Measurements from ENCODE around the gene ADCY1. TPM values are rescaled to one million over a fixed set of nuclear protein-coding genes. Genes with fewer than 3 reads are reported as not detected.

The ADCY1 gene
- total and polyA plus RNA-seq, 5 experiments from 2014 or later: 0.02 to 0.04 TPM; not detected in 3

DNA sequence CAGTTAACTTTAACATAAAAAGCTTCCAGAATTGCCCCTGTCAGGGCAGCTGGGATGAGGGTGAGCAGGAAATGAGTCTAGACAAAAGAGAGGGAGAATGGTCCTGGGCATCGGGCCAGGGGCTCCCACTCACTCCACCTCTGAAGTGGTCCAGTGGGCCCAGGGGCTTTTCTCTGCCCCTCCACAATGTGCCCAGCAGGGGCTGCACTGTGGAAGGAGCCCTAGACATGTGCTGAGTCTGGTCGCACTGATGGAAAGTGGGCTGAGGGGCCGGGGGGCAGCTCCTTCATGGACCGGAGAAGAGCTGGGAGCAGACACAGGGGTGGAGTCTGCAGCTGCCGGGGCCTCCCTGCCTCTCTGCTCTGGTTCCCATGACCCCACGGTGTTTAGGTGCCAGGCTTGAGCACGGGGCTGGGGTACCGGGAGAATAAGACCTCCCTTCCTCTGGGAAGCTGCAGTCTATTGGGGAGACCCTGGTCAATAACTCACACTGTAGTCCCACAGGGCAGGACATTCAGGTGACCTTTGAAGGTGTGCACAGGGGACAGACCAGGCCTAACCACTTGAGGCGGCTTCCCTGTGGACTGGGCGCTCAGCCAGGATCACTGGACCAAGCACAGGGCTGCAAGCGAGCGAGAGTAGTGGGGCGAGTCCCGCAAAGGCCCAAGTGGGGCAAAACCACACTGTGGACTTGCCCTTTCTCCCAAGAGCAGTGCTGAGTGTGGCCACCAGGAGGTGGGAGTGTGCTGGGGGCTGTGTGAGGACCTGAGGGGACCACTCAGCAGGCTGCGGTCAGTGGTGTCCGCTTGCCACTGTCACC, 6.1 kb downstream of the ADCY1 start:
- no peak for ATAC-seq
- no peaks in the 10 kb centered on the region for H3K4me1 Mint-ChIP-seq
- DNase-seq: no peak

DNA sequence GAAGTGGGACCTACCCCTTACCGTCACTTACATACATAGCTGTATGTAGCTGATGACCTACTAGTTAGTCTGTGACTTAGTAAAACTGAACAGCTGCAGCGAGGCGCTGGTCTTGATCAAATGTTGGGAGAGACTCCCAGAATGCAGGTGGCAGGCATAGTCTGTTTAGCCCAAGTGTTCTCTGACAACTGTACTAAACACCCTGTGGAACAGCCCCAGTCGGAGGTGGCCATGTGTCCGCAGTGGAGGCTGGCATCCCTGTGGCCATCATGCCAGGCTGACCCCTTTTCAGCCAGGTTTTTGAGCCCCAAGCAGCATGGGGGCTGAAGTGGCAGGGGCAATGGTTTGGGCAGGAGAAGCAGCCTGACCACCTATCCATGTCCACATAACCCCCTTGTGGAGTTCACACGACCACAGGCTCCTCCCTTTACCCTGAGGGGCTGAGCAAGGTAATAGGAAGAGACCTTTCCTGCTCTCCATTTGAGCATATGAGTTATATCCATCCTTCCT, 7.2 kb downstream of the ADCY1 start:
- Mint-ChIP-seq H3K27ac (no peak overlapping the region), H3K4me1 (no peaks in the 10 kb centered on the region), H3K36me3 (no peaks in the 10 kb centered on the region), H3K4me3 (no peak overlapping the region), H3K27me3 (peaks cover 0 to 7% (median 3%) of the 10 kb centered on the region in 5 donors), H3K9me3 (no peaks in the 10 kb centered on the region)
- POLR2A ChIA-PET: no interaction called here
- no peak for DNase-seq
- ATAC-seq: no peak

More for the DNA sequence above, 6.1 kb downstream of the ADCY1 start:
- POLR2A ChIA-PET: no interaction called here
- Mint-ChIP-seq H3K27me3 (peaks cover 0 to 18% (median 10%) of the 10 kb centered on the region in 5 donors), H3K27ac (no peak overlapping the region), H3K36me3 (no peaks in the 10 kb centered on the region), H3K9me3 (no peaks in the 10 kb centered on the region), H3K4me3 (no peak overlapping the region)

DNA sequence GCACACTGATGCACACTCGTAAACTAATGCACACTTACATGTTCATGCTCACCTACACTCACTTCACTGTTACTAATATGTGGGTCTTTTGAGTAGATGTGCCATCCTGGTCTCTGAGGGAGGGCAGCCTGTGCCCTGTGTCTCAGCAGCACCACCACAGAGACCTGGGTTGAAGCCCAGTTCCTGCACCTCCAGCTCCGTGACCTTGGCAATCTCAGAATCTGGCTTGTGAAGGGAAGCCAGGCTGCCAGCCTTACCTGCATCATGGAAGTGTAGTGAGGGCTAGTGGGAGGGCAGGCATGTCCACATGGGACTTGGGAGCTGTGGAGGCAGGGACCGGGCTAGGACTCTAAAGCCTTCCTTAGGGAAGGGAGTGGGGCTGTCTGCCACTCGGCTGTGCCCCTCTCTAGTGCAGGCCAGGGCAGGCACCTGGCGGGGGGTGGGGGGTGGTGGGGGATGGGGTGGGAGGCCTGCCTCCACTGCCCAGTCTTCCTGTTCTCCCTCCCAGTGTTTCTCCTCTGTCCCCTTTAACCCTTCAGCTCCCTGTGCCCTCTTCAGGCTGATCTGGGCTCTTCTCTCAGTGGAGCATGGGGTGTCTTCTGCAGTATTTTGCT, 8.1 kb downstream of the ADCY1 start:
- ATAC-seq (no peak), DNase-seq (no peak)
- no peaks in the 10 kb centered on the region for H3K4me1 Mint-ChIP-seq
- H3K27me3 Mint-ChIP-seq: peaks cover 0 to 6% (median 2%) of the 10 kb centered on the region in 5 donors
- POLR2A ChIA-PET: no interaction called here
- no peak overlapping the region for H3K27ac Mint-ChIP-seq
- H3K36me3 Mint-ChIP-seq: no peaks in the 10 kb centered on the region
- no peaks in the 10 kb centered on the region for H3K9me3 Mint-ChIP-seq
- no peak overlapping the region for H3K4me3 Mint-ChIP-seq

DNA sequence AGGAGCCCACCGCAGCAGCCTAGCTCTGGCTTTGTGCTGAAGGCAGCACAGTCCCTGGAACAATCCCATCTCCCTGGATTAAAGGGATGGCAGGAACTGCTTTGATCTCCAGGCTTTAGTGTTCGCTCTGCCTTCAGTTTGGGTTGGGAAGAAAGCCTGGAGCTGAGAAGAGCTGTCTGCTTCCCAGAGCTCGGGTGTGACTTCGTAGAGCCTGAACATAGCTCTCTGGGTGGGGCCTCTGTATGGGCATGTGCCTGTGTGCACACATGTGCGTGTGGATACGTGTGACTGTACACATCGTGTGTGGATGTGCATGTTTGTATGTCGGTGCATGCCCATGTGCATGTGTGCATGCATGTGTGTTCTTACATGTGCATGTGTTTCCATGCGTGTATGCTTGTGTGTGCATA, 8.7 kb downstream of the ADCY1 start:
- ATAC-seq (no peak), DNase-seq (no peak)
- Mint-ChIP-seq H3K27me3 (peaks cover 0 to 10% (median 0%) of the 10 kb centered on the region in 5 donors), H3K4me1 (no peaks in the 10 kb centered on the region), H3K36me3 (no peaks in the 10 kb centered on the region), H3K4me3 (no peak overlapping the region), H3K9me3 (no peaks in the 10 kb centered on the region), H3K27ac (no peak overlapping the region)
- POLR2A ChIA-PET: no interaction called here

DNA sequence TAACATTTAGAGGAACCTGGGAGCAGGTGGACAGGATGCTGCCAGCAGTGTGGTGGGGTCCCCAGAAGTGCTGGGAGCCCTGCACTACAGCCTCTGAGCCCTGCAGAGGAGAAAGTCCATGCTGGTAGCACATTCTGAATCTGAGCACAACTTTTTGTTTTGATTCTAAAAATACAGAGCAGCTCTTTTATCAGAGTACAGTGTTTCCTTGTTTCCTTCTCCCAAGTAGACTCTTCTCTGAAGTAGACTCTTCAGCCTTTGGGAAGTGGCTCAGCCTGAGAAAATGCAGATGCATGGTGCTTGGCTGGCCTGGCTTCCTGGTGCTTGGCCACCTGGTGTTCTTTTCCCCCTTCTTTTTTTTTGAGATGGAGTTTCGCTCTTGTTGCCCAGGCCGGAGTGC, 9.1 kb downstream of the ADCY1 start:
- Mint-ChIP-seq H3K27me3 (peaks cover 0 to 10% (median 0%) of the 10 kb centered on the region in 5 donors), H3K4me1 (no peaks in the 10 kb centered on the region), H3K4me3 (no peak overlapping the region), H3K27ac (no peak overlapping the region), H3K9me3 (no peaks in the 10 kb centered on the region), H3K36me3 (no peaks in the 10 kb centered on the region)
- no peak for ATAC-seq
- POLR2A ChIA-PET: no interaction called here
- DNase-seq: no peak

DNA sequence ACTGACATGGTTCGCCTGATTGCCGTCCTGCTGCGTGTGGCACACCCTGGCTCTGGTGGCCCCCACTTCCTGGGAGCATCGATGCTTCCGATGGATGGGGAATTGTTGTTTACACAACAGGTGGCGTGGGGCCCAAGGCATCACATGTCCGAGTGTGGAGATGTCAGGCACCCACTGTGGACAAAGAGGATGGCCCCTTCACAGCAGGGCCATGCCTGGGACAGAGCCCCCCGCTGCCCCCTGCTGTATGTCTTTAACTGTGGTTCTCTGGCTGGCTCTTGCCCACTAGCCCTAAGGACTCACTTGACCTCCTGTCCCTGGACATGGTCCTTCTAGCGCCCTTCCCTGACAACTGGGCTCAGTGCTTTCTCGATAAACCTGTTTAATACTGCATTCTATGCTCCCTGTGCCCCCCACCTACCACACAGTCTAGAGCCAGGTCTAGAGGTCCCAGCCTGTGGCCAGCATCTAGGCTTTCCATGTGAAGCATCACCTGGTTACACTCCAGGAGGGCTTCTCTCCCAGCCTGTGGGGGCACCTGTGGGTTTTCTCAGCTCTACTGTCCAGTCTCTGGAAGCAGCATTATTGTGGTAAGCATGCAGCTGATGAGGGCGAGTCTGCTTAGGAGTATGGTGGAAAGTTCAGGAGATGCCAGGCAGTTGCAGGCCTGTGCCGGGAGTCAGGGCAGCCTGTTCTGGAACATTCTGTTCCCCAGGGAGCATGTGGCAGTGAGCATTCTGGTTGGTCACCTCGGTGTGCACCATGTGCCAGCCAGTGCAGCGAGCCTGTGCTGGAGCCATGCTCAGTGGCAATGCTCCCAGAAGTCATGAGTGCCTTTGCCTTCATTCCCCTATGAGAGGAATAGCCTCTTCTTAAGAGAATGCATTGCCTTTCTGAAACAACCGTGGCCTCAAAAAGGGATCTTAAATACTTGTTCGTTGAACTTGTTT, 10.4 kb downstream of the ADCY1 start:
- H3K4me1 Mint-ChIP-seq: no peaks in the 10 kb centered on the region
- no peak overlapping the region for H3K4me3 Mint-ChIP-seq
- no peaks in the 10 kb centered on the region for H3K9me3 Mint-ChIP-seq
- H3K27me3 Mint-ChIP-seq: peaks cover 0 to 10% (median 0%) of the 10 kb centered on the region in 5 donors
- POLR2A ChIA-PET: no interaction called here
- ATAC-seq (no peak), DNase-seq (no peak)
- no peak overlapping the region for H3K27ac Mint-ChIP-seq
- H3K36me3 Mint-ChIP-seq: no peaks in the 10 kb centered on the region

DNA sequence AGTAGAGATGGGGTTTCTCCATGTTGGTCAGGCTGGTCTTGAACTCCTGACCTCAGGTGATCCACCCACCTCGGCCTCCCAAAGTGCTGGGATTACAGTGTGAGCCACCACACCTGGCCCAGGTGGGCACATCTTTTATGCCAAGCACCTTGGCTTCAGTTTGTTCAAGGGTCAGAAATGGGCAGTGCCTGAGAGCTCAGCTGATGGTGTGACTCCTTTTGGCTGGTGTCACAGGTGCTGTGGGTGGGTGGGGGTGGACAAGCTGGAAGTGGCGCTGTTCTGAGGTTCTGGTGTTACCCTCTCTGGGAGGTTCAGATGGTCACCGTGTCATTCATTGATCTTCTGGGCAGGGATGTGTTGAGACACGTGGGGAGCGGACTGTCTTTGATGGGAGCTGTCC, 11.5 kb downstream of the ADCY1 start:
- H3K36me3 Mint-ChIP-seq: no peaks in the 10 kb centered on the region
- no peak overlapping the region for H3K27ac Mint-ChIP-seq
- DNase-seq (no peak), ATAC-seq (no peak)
- POLR2A ChIA-PET: no interaction called here
- no peak overlapping the region for H3K4me3 Mint-ChIP-seq
- peaks cover 0 to 10% (median 0%) of the 10 kb centered on the region in 5 donors for H3K27me3 Mint-ChIP-seq
- H3K4me1 Mint-ChIP-seq: no peaks in the 10 kb centered on the region
- no peaks in the 10 kb centered on the region for H3K9me3 Mint-ChIP-seq

DNA sequence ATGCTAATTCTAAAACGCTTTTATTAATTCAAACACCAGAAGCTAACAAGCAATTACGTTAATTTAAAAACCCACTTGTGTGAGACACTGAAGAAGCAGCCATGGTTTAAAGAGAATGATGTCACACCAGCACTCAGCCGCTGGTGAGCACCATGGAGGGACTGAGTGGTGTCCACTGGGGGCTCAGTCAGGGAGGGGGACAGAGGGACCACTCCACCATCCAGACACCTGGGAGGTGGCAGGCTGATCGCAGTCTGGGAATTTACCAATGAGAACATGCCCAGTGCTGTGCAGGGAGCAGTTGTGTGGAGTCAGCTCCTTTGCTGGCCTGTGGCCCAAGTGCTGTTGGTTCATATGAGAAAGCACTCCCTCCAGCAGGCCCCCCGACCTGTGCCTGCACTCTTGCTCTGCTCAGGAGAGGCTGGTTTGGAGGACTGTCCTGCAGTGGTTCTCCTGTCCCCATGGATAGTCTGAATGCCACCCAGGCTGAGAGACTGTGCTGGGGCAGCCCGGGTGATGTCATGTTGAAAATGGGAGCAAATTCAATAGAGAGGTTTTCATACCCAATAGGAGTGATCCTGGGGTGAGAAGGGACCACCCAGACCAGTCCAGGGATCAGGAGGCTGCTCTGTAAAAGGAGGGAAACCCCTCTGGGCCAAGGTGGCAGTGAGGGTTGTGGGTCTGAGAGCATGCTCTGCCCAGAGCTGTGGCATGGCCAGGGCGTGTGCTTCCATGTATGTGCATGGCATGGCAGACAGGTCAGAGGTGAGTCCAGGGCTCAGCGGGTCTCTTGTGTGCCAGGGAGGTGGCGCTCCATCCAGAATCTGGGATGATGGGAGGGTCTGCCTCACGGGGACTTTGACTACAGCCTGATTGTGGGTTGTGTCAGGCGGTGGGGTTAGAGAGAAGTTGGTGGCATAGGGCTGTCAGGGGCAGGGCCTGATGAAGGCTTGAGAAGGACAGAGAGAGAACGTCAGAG, 12.7 kb downstream of the ADCY1 start:
- H3K36me3 Mint-ChIP-seq: no peaks in the 10 kb centered on the region
- POLR2A ChIA-PET: no interaction called here
- no peaks in the 10 kb centered on the region for H3K9me3 Mint-ChIP-seq
- H3K27me3 Mint-ChIP-seq: peaks cover 0 to 14% (median 0%) of the 10 kb centered on the region in 5 donors
- no peak for ATAC-seq
- H3K4me3 Mint-ChIP-seq: no peak overlapping the region
- H3K4me1 Mint-ChIP-seq: no peaks in the 10 kb centered on the region
- no peak for DNase-seq
- H3K27ac Mint-ChIP-seq: no peak overlapping the region

DNA sequence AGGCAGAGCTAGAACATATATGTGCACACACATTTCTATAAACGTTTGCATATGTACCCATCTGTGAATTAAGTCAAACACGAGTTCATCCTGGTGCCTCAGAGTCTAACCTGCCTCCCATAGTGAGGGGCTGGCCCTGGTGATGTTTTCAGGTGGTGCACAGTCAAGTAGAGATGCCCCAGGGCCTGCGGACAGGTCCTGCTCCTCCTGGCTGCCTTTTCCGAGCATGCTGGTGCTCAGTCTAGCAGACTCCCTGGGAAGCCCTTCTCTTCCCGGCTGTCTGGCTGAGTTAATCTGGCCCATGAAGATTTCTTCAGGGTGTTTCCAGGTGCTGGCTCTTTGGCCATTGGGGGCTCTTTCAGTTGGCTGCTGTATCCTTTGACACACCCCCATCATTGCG, 14.3 kb downstream of the ADCY1 start:
- POLR2A ChIA-PET: no interaction called here
- no peak overlapping the region for H3K27ac Mint-ChIP-seq
- no peaks in the 10 kb centered on the region for H3K4me1 Mint-ChIP-seq
- DNase-seq (no peak), ATAC-seq (no peak)
- H3K36me3 Mint-ChIP-seq: no peaks in the 10 kb centered on the region
- peaks cover 0 to 18% (median 2%) of the 10 kb centered on the region in 5 donors for H3K27me3 Mint-ChIP-seq
- no peaks in the 10 kb centered on the region for H3K9me3 Mint-ChIP-seq
- no peak overlapping the region for H3K4me3 Mint-ChIP-seq

DNA sequence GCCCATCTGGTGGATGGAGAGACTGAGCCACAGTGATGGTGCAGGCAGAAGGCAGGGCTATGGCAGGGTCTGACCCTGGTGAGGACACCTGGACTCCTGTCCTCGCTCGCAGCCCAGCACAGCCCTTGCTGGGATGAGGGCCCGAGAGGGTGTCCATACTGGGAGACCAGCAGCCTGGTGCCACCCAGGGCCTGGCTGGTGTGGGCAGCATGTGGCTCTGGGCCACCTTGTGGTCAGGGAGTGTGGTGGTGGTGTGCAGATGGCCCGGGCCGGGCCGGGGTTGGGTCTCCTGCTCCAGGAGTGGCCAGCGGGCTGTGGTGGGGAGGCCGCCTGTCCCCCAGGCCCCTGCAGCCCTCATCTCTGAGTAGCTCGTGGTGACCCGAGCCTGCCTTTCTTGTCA, 14.9 kb downstream of the ADCY1 start:
- Mint-ChIP-seq H3K4me1 (no peaks in the 10 kb centered on the region), H3K9me3 (no peaks in the 10 kb centered on the region), H3K4me3 (no peak overlapping the region), H3K27me3 (peaks cover 0 to 18% (median 2%) of the 10 kb centered on the region in 5 donors), H3K27ac (no peak overlapping the region), H3K36me3 (no peaks in the 10 kb centered on the region)
- ATAC-seq (no peak), DNase-seq (no peak)
- POLR2A ChIA-PET: no interaction called here

DNA sequence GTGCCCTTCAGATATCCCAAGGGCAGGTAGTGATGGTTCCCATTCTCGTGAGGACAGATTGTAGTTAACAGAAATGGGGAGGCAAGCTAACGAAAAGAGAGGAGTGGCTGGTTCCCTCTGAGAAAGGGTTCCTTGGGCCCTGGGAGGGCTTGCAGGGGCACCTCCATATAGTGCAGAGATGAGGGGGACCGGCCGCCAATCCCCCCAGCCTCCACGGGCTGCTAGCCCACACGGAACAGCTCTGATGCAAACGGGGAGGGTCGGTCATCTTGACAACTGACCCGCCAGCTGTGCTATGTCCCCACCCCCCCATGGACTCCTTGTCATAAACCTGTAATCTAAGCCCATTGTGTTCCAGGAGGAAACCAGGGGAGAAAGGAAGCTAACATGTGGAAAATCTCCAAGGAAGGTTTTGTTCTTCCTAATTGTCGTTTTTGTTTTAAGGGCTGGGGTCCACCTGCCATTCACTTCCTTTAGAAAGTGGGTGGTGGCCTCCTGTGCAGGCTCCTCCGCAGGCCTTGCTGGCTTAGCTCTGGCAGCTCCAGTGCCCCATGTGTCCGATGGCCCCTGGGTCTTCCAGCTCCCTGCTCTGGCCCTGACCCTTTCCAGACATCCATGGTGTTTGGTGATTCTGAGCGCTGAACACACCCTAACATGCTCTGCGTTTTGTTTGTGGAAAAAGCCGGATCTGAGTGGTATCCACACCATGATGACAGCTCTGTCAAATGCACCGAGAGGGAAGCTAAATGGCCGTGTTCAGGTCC, 15.9 kb downstream of the ADCY1 start:
- DNase-seq (no peak), ATAC-seq (no peak)
- H3K9me3 Mint-ChIP-seq: no peaks in the 10 kb centered on the region
- H3K36me3 Mint-ChIP-seq: no peaks in the 10 kb centered on the region
- no peaks in the 10 kb centered on the region for H3K4me1 Mint-ChIP-seq
- no peak overlapping the region for H3K27ac Mint-ChIP-seq
- peaks cover 0 to 18% (median 2%) of the 10 kb centered on the region in 5 donors for H3K27me3 Mint-ChIP-seq
- POLR2A ChIA-PET: no interaction called here
- no peak overlapping the region for H3K4me3 Mint-ChIP-seq
